CD4-positive, alpha-beta T cell treated with Interleukin-12 subunit alpha and Interleukin-12 subunit beta, for 1 hour (primary cell): ENCODE data around the gene PLPP7.
"Not testable (repeated sequence)": the region's sequence is repeated elsewhere in the genome, so short reads cannot be mapped to it uniquely, and the experiment has no call there.

ENCODE experiments used
- DNase-seq: peaks from one replicate; pipeline ENCODE4 v3.0.0-alpha.2; 2020

Gene PLPP7

DNA sequence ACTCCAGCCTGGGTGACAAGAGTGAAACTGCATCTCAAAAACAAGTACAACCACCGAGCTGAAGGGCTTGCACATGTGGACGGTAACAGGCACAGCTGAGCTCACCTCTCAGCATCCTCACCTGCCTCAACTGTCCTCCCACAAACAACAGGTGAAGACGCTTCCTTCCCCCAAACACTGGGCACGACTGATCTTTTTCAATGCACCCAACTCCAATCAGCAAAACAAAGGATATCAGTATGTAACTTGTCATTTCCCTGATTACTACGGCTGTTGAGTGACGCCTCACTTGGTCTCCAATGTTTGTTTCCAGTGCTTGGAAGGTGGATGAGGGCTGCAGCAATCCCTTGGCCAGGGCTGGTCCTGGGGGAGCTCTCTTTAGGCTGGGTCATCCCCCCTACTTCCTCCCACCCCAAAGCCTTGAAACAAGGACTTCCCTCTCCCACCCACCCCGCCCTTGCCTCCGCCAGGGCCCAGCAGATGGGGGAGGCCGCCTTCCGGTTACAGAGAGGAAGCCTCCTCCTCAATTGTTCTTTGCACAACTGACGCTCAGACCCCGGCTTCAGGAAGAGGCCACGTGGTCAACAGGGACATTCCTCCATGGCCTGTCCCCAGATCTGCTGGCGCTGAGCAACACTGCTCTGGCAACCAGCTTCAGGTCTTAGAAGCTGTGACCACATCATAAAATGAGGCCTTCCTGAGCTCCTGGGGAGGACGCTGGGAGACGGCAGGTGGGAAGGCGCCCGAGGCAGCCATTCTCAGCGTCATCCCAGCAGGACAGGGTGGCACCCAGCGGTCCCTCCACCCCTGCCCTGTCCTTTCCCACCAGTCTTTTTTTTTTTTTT lies 19.1 kb upstream of the PLPP7 start:
- peak; percentile 62 for DNase-seq

GRCh38 chr9:131271016-131271273 lies 18.6 kb upstream of the PLPP7 start:
- DNase-seq: not testable (repeated sequence)

DNA sequence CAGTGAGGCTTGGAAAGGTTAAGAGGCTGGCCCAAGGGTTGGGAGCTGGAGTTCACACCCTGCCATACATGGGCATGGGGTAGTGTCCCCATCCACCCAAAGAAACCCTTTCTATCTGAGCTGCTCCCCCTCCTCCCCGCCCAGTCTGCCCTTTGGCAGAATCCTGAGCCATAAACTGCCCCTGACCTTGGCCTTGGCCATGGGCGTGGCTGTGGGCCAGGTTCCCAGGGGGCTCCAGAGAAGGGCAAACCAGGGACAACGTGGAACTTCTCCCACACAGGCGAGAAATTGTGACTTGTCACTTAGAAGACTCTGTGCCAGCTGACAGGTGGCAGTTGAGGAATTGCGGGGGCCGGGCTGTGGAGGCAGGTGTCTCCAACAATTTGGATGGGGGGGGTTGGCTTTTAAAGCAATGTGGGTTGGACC lies 18.0 kb upstream of the PLPP7 start:
- no peak for DNase-seq

GRCh38 chr9:131272212-131272611 lies 17.3 kb upstream of the PLPP7 start:
- DNase-seq: no peak

- no peak for DNase-seq
Observed at GRCh38 chr9:131273146-131273855, 16.2 kb upstream of the PLPP7 start.

GRCh38 chr9:131273856-131274673 lies 15.5 kb upstream of the PLPP7 start:
- no peak for DNase-seq

- DNase-seq: no peak
Observed at GRCh38 chr9:131274674-131275331, 14.7 kb upstream of the PLPP7 start.

DNA sequence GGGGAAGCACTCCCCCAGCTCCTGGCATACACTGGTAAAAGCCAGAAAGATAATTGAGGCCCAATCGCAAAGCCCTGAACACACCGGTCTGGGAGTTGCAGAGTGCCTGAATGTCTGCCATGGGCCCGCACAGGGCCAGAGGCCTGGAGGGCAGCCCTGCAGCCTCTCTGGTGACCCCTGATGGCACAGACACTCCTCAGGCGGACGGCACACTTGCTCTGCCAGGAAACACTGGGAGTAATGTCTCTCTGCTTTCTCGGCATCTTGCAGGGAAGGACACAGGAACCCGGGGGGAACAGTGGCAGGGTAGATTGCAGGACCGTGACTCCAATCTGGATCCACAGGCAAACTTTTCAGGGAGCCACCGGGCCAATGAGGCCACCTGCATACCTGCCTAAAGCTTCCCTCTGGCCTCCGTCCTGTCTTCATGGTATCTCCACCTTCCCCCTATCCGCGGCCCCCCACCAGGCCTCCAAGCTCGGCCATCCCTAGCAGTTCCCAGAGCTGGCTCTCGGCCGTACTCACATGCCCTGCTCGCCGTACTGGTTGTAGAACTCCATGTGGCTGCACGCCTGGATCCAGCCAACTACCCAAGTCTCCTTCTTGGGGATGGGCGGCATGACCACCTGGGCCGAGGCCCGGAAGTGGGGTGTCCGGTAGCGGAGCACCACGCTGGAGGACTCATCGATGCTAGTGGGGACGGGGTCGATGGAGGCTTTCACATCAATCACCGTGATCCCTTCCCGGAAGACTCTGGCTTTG lies 14.0 kb upstream of the PLPP7 start:
- no peak for DNase-seq

DNA sequence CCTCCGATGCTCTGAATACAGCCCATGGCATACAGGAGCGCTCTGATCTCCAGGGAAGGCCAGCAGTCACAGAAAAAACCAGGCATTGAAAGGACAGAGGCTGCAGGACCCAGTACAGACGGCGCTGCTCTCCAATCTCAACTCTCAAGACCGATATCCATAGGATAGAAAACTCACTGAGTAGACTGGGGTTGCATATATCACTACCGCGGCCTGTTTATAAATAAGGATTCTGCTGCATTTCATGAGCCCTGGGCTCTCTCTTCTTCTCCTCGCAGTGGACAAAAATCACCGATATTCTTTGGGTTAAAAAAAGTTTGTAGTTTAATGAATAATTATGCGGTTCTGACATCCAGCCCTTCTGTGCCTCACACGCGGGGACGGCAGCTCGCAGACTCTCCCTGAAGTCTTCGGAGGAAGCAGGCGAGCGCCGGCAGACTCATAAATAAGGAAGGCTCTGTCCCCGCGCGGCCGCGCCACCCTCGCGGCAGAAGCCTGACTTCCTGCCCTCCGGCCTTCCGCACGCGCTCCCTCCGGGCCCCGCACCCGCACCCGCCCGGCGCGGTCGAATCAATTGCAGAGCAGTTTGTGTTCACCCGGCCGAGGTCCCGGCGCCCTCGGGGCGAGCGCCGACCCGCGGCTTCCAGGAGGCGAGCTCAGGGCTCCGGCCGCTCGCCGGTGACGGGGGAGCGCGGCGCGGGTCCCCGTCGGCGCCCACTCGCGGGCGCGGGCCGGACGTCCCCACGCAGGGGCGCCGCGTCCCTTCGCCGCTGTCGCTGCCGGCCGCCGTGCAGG lies 13.2 kb upstream of the PLPP7 start, which contains the start of gene FAM78A:
FAM78A (minus strand) TSS at position 417 of the 795 bp plus-strand sequence; CDS start at position 86, 331 bp downstream.
- DNase-seq: peak; percentile 42

- DNase-seq: peak; percentile 52
Observed at GRCh38 chr9:131276891-131277286, 12.6 kb upstream of the PLPP7 start.

DNA sequence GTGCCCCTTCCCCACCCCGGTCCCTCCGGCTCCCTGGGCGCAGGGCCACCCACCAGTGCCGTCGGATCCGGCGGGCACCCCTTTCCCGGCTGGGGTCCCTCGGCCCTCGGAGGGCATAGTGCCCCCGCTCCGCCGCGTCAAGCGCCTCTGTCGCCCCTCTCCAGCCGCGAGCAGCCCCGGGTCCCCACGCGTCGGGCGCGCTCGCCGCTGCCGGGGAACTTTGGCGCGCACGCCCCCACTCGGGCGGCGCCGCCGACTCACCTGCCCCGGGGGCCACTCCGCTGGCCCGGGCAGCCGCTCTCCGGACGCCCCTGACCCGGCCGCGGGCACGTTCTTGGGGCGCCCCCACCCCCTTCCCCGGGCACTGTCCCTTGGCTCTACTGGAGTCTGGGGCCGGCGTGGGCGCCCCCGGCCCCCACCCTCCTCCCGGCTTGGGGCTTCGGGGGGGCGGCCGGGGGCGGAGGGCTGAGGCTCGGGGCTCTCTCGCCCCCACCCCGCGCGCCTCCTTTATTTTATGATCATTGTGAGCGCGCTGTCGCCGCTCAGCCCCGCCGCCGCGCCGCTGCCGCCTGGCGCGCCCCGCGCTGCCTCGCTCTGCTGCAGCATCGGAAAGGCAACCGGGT lies 12.1 kb upstream of the PLPP7 start:
- DNase-seq: no peak

GRCh38 chr9:131277910-131278701 lies 11.4 kb upstream of the PLPP7 start:
- peak; percentile 80 for DNase-seq

DNA sequence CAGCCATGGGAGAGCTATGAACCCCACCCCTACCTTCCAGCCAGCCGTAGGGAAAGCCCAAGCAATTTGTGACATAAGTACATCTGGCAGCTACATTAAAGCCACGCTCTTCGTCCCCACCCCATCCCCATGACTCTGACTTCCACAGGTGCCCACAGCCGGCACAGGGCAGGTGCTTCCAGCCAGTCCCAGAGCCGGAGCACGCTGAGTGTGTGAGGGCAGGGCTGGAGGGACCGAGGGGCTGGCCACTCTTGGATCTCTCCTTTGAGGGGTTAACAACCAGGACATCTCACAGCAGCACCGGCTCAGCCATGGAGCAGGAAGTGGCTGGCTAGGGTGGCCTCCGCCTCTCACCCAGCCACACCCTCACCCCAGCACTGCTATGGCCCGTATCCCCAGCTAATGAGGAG lies 10.8 kb upstream of the PLPP7 start:
- peak; percentile 44 for DNase-seq

GRCh38 chr9:131279196-131279862 lies 10.2 kb upstream of the PLPP7 start:
- no peak for DNase-seq

GRCh38 chr9:131279863-131280570 lies 9.5 kb upstream of the PLPP7 start:
- DNase-seq: no peak

DNA sequence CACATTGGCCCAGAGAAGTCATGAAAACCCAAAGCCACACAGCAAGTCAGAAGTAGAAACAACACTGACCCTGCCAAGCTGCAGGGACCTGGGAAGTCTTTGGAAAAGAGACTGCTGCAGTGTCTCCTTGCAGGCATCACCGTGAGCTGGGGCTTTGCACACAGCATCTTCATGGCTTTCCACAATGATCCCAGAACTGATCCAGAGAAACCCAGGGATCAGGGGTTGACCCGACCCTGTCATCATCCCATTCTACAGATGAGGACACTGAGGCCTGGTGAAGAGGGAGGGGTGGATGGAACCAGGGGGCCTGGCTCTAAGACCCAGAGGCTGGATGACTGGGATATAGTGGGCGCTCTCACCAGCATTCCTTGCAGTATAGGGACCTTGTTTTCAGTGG lies 8.9 kb upstream of the PLPP7 start:
- no peak for DNase-seq

- DNase-seq: no peak
Observed at GRCh38 chr9:131281119-131281965, 8.2 kb upstream of the PLPP7 start.

DNA sequence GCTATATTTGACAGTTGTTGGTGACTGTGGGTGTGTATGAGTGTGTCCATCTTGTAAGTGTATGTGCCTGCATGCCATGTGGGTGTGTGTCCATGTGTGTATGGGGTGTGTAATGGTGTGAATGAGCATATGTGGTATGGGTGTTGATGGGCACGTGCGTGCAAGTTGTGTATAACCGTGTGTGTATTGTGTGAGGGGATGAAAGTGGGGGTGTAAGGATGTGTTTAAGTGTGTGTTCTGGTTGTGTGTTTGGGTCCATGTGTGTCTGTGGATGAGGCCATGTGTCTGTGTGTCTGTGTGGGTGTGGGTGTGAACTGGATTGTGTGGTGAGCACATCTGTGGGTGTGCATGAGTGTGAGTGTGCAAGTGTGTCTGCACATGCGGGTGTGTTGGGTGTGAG lies 7.3 kb upstream of the PLPP7 start:
- DNase-seq: no peak
